ENCODE results near the gene DCAF8.

- no peak for TF ChIP-seq POLR2A (IDR thresholded peaks at IDR 0.05; ENCODE audit: low read depth, low read length)
- no peak for TF ChIP-seq CTCF (conservative IDR thresholded peaks at IDR 0.05; ENCODE audit: low read depth, low read length)
- no peak for TF ChIP-seq RAD21 (IDR thresholded peaks at IDR 0.05; ENCODE audit: low read length)
- TF ChIP-seq BHLHE40 (IDR thresholded peaks at IDR 0.05; ENCODE audit: low read depth, low read length): no peak
- no peak for TF ChIP-seq RCOR1 (IDR thresholded peaks at IDR 0.05; ENCODE audit: insufficient replicate concordance, low read length)
- TF ChIP-seq FOS (IDR thresholded peaks at IDR 0.05; ENCODE audit: low read depth, low read length): no peak
These were observed 23.2 kb upstream of the DCAF8 start for GRCh38 chr1:160285506-160285905.

Data from IMR-90 (cell line).